CD4-positive, alpha-beta T cell (primary cell): ENCODE data around the gene OR52W1. TPM values are rescaled to one million over a fixed set of nuclear protein-coding genes. Genes with fewer than 3 reads are reported as not detected.

Source experiments
- ATAC-seq: fragments of 200-7000 bp; cut with Tn5 transposase; one replicate; pipeline ENCODE4 v1.10.0; 2022; ENCODE audit warnings: mild to moderate bottlenecking; ENCODE audit not compliant: poor library complexity
- CTCF ChIA-PET: fragments of 350-600 bp; sonication (Branson Sonifier 250); formaldehyde crosslinking; loops from one replicate; lab custom pipeline; 2021; ENCODE audit warnings: antibody characterized with exemption, inconsistent platforms; lab: Charles Lee
- POLR2A ChIA-PET: fragments of 350-600 bp; sonication (Branson Sonifier 250); formaldehyde crosslinking; loops from one replicate; lab custom pipeline; 2021; ENCODE audit warnings: antibody characterized with exemption, inconsistent platforms; lab: Charles Lee
- DNase-seq, 14 experiments: peaks; one replicate each; pipeline ENCODE4 v3.0.0-alpha.2; 2013 to 2020; ENCODE audit warnings: mixed read lengths in 2 of 14
- H3K27ac ChIP-seq, 2 donors: one replicate each; pipeline versions ENCODE4 v1.5.1 to v1.7.0; 2013; ENCODE audit warnings: low read length in 2 of 2, low read depth in 1 of 2, mild to moderate bottlenecking in 1 of 2
- H3K27me3 ChIP-seq, 2 experiments: 1 replicate in 1 of 2; 2 replicates in 1 of 2; pipeline versions ENCODE4 v1.6.1 to v1.7.0; 2013; ENCODE audit warnings: low read length in 2 of 2, control low read depth in 1 of 2, mild to moderate bottlenecking in 1 of 2, moderate library complexity in 1 of 2; ENCODE audit not compliant: insufficient read depth in 2 of 2, control insufficient read depth in 1 of 2
- H3K36me3 ChIP-seq: one replicate; pipeline ENCODE4 v1.6.1; 2013; ENCODE audit warnings: low read length, control low read depth; ENCODE audit not compliant: insufficient read depth
- H3K4me1 ChIP-seq: one replicate; pipeline ENCODE4 v1.6.1; 2013; ENCODE audit warnings: low read length, control low read depth; ENCODE audit not compliant: insufficient read depth
- H3K4me3 ChIP-seq: one replicate; pipeline ENCODE4 v1.5.1; 2013; ENCODE audit warnings: mild to moderate bottlenecking, low read length, moderate library complexity
- H3K9me3 ChIP-seq, 2 experiments: 1 replicate in 1 of 2; 2 replicates in 1 of 2; pipeline versions ENCODE4 v1.6.1 to v1.7.0; 2013; ENCODE audit warnings: low read length in 2 of 2, mild to moderate bottlenecking in 2 of 2, control low read depth in 1 of 2, moderate library complexity in 1 of 2; ENCODE audit not compliant: control insufficient read depth in 1 of 2, insufficient read depth in 1 of 2
- H3K27ac Mint-ChIP-seq: one replicate; pipeline ENCODE4 v1.8.0; 2020; ENCODE audit warnings: mixed read lengths
- H3K27me3 Mint-ChIP-seq: one replicate; pipeline ENCODE4 v1.8.0; 2021; ENCODE audit warnings: mixed read lengths
- H3K36me3 Mint-ChIP-seq: one replicate; pipeline ENCODE4 v1.8.0; 2021; ENCODE audit warnings: low read depth, mixed read lengths
- H3K4me1 Mint-ChIP-seq: one replicate; pipeline ENCODE4 v1.8.0; 2021; ENCODE audit warnings: low read depth, mixed read lengths
- H3K4me3 Mint-ChIP-seq: one replicate; pipeline ENCODE4 v1.8.0; 2020; ENCODE audit warnings: mild to moderate bottlenecking, mixed read lengths
- H3K9me3 Mint-ChIP-seq: one replicate; pipeline ENCODE4 v1.8.0; 2020; ENCODE audit warnings: mixed read lengths
- CTCF ChIP-seq: fragments of 200-600 bp; IDR thresholded peaks from one replicate; pipeline ENCODE4 v1.8.0; 2022; ENCODE audit warnings: antibody characterized with exemption, mild to moderate bottlenecking
- intact Hi-C, 2 experiments: fragments of 100-400 bp; cut with DNase I in 1 of 2; cut with micrococcal nuclease in 1 of 2; formaldehyde crosslinking; loops; one replicate each; pipeline versions ENCODE4 v1.15.1 to v1.9.0; 2023 to 2025; cut with DNase I, micrococcal nuclease
- total RNA-seq, 174 experiments: library from RNA in 2 of 174; stranded (reverse) in 2 of 174; gene quantifications; one replicate each; pipeline ENCODE4 v1.2.3 and lab custom pipeline; 2021 to 2026

Gene OR52W1
- total RNA-seq, 2 experiments from 2014 or later, result not detected

DNA sequence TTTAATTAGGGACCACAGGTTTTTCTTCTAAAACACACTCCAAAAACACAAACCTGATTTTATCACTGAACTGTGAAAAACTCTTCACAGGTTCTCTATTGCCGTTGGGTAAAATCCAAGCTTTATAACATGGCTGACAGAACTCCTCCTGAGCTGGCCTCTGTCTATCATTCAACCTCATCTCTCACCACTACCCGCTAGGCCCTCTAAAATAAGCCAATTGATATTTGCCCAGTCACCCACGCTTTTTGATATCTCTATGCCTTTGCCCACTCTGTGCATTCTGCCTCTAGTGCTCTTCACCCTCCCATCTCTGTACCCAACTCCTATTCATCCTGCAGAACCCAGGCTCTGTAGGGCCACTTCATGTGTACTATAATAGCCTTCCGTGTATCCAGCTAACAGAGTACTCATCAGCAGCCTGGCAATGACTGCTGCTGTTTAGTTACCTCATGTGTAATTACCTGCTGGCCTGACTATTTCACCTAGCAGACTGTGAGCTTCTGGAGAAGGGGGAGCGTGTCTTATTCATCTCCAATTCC, 38.8 kb downstream of the OR52W1 start:
- DNase-seq (no peak), ATAC-seq (no peak)
- Mint-ChIP-seq H3K27me3 (peaks cover 14% of the 10 kb centered on the region), H3K27ac (no peak overlapping the region), H3K9me3 (no peaks in the 10 kb centered on the region), H3K4me3 (no peak overlapping the region), H3K4me1 (peaks cover 25% of the 10 kb centered on the region), H3K36me3 (no peaks in the 10 kb centered on the region)
- Histone ChIP-seq H3K27ac (no peak overlapping the region), H3K36me3 (no peaks in the 10 kb centered on the region), H3K27me3 (no peaks in the 10 kb centered on the region), H3K4me1 (peaks cover 14% of the 10 kb centered on the region), H3K4me3 (no peak overlapping the region), H3K9me3 (peaks cover 0 to 4% of the 10 kb centered on the region in 2 experiments)
- intact Hi-C loops, result loop anchor here (5.0 to 10.0 kb wide), 11 partner anchors 149 to 1843 kb away; partner anchors contain the start of genes APBB1 (in 1 of the 2), EIF3F (in 1 of the 2), ILK (in 1 of the 2) and MRPL17 (in 1 of the 2)
- TF ChIP-seq CTCF, result no peak
- POLR2A ChIA-PET, result no interaction called here
- CTCF ChIA-PET, result no interaction called here

GRCh38 chr11:6238902-6239301, 39.9 kb downstream of the OR52W1 start, which contains the start of gene CNGA4:
TSS of gene CNGA4 (plus strand) at chr11:6239089. CDS start at chr11:6239207, 118 bp downstream.
- intact Hi-C loops, result loop anchor here (5.0 to 10.0 kb wide), 11 partner anchors 148 to 1844 kb away; partner anchors contain the start of genes APBB1 (in 1 of the 2), EIF3F (in 1 of the 2), ILK (in 1 of the 2) and MRPL17 (in 1 of the 2)
- Histone ChIP-seq H3K4me1 (peaks cover 9% of the 10 kb centered on the region), H3K9me3 (peaks cover 0 to 4% of the 10 kb centered on the region in 2 experiments), H3K4me3 (no peak within 1 kb of the TSS), H3K27me3 (no peaks in the 10 kb centered on the region), H3K27ac (no peak within 1 kb of the TSS), H3K36me3 (no peaks in the 10 kb centered on the region)
- no peak for ATAC-seq
- ChIA-PET CTCF (no interaction called here), POLR2A (no interaction called here)
- Mint-ChIP-seq H3K4me3 (no peak within 1 kb of the TSS), H3K9me3 (no peaks in the 10 kb centered on the region), H3K27ac (no peak within 1 kb of the TSS), H3K4me1 (peaks cover 16% of the 10 kb centered on the region), H3K36me3 (no peaks in the 10 kb centered on the region), H3K27me3 (peaks cover 25% of the 10 kb centered on the region)
- no peak for DNase-seq
- TF ChIP-seq CTCF, result no peak

- ChIA-PET CTCF (no interaction called here), POLR2A (interaction anchor here (1.3 kb wide), 1 partner anchor 11 kb away, joined by 3 read pairs; no protein-coding TSS in a partner anchor)
- no peak overlapping the region for H3K27ac ChIP-seq
- H3K27me3 ChIP-seq, result no peaks in the 10 kb centered on the region
- peaks cover 5% of the 10 kb centered on the region for H3K4me1 ChIP-seq
- H3K36me3 ChIP-seq, result no peaks in the 10 kb centered on the region
- no peaks in the 10 kb centered on the region for H3K36me3 Mint-ChIP-seq
- H3K9me3 ChIP-seq, result peaks cover 0 to 4% of the 10 kb centered on the region in 2 experiments
- ATAC-seq, result no peak
- intact Hi-C loops, result no loop called here
- peaks cover 31% of the 10 kb centered on the region for H3K27me3 Mint-ChIP-seq
- no peaks in the 10 kb centered on the region for H3K9me3 Mint-ChIP-seq
- no peak overlapping the region for H3K4me3 Mint-ChIP-seq
- H3K4me1 Mint-ChIP-seq, result peaks cover 4% of the 10 kb centered on the region
- no peak overlapping the region for H3K27ac Mint-ChIP-seq
- DNase-seq, result no peak
- TF ChIP-seq CTCF, result no peak
- no peak overlapping the region for H3K4me3 ChIP-seq
Measured at GRCh38 chr11:6240139-6240538, 41.1 kb downstream of the OR52W1 start.
